Activated CD4-positive, CD25-positive, alpha-beta regulatory T cell treated with anti-CD3 and anti-CD28 coated beads, Interleukin-2, amount 50 U/mL, for 16 hours (primary cell): ENCODE results near the gene MTMR10.

Experiments
- DNase-seq: peaks from one replicate; pipeline ENCODE4 v3.0.0-alpha.2; 2020; ENCODE audit warnings: low read depth, low spot score

Gene MTMR10

DNA sequence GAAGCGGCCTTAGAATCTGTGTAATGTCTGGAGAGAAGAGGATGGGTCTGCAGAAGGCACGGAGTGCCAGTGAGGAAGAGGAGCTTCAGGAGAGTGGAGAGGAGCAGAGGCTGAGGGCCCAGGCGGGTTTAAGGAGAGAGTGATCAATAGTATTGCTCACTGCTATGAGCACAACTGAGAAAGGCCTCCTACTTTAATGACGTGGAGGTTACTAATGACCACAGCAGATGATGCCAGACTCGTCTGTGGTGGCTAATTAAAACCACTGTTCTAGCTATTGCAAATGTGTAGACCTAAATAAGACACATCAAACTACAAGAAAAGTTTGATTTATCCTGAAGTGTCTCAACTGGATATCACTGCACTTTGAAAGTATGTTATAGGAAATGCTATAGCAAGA lies 33.2 kb downstream of the MTMR10 start:
- DNase-seq, result no peak

DNA sequence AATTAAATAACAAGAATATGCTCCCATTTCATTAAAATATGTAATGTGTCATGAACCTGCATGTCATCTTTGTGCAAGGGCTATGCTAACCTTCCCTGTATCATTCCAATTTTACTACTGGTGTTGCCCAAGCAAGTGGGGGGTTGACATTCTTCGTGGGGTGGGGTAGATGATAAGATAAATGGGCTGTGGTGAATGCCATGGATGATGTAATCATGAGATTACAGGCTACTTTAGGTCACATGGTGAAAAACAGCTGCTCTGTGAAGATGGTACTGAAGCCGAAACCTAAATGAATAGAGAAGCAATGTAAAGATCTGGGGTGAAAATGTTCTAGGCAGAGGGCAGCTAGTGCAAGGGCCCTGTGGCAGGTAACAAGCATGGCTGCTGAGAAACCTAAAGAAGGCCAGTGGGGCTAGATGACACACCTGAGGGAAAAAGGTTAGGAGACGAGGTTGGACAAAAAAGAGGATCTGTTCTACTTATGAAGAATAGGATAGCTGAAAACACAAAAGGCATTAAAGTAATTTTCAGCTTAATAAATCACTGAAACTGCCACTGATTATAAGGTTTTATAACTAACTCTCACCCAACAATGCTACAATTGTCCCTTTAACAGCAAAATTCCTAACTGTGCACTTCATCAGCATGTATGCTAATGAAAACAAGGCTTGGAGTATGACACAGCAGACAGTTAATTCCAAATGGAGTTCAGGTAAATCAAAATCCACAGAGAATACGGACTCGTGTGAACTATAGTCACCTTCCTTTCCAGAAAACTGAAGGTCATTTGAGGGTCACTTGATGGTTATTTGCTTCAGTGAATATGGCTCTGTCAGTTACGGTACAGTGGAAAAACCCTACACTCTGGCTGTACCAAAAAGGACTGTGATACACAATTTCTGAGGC lies 35.0 kb downstream of the MTMR10 start:
- DNase-seq, result no peak

- DNase-seq, result no peak
Observed at GRCh38 chr15:30954674-30955073, 36.8 kb downstream of the MTMR10 start.

DNA sequence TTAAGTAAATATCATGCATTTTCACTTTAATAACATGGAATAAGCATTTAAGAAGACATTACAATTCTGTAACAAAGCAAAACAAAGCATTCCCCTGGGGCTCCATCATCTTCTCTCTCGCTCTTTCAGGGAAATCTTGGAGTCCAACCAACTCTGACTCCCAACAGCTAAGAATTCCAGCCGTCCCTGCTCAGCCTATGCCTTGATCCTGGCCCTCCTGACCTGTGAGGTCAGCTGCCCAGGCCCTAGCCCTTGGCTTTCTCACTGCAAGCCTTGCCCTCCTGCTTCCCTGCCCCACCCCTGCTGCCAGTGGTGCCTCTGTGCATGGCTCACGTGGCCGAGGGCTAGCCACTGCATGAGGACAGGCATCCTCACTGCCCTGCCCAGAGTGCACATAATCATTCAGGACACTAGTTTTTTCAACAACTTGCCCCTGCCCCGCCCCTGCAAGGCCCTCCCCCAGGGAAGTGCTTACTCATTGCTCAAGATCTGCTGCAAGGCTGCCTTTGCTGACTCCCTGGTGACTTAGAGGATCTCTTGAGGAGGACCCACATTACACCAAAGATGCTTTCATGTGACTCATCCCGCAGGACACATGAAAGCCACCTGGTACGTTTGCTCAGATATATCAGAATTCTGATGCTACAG lies 37.6 kb downstream of the MTMR10 start:
- DNase-seq, result no peak

GRCh38 chr15:30953183-30953582 lies 38.2 kb downstream of the MTMR10 start:
- no peak for DNase-seq

DNA sequence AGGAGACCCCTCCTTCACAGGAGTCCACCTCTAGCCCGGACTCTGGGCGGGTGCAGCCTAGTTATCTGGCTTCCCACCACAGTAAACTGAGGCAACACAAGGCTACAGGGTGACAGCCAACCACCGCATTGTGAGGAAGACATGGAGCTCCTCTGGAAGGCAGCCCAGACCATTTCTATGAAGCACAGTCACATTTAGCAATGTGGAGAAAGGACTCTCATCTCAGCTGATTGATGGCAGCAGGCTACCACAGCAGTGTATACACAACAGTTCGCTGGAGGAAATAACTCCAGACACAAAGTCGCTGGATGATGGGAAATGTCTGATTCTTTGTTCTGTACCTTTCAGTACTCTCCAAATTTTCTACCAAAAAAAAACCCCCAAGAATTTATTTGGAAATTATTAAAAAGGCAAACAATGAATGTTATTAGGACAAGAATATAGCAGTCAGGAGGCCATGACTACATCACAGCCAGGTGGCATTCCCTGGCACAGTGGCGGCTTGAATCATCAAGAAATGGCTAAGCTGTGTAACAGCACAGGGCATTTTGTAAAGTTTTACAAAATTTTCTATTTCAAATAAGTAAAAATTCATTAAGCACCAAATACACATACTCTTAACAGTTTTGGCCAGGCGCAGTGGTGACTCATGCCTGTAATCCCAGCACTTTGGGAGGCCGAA lies 47.6 kb downstream of the MTMR10 start:
- no peak for DNase-seq

DNA sequence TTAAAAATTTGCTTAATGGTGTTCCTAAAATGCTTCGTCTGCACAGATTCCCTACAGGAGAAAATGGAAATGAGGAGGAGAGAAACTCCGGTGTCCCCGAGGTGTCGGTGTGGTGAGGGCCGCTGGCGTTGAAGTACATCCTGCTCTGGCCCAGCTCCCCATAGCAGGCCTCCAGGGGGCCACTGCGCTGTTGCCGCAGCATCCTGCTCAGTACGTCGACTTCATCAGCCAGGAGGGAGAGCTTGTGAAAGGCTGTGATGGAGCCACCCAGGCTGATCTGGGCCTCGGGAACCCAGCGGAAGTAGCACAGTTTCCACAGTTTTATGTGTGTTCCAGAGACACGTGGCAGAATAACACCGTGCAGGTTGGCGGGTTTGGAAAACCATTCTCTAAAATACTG lies 49.9 kb downstream of the MTMR10 start:
- no peak for DNase-seq

DNA sequence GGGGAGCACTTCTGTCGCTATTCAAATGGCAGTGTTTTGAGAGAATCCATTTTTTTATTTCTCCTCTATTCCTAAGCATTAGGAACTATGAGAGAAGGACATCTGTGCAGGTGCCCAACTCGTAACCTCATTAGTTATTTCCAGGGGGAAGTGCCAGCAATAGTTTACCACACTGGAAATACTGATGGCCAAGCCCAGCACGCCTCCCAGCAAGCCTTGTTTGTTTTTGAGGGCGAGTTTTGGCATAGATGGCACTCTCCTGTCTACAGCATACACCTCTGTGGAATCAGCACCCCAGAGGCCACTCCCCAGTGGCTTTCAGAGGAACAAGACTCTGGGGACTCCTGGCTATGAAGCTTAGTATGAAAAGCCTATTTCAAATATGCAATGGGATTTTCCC lies 51.1 kb downstream of the MTMR10 start:
- DNase-seq, result no peak

GRCh38 chr15:30939161-30939560 lies 52.3 kb downstream of the MTMR10 start:
- no peak for DNase-seq

DNA sequence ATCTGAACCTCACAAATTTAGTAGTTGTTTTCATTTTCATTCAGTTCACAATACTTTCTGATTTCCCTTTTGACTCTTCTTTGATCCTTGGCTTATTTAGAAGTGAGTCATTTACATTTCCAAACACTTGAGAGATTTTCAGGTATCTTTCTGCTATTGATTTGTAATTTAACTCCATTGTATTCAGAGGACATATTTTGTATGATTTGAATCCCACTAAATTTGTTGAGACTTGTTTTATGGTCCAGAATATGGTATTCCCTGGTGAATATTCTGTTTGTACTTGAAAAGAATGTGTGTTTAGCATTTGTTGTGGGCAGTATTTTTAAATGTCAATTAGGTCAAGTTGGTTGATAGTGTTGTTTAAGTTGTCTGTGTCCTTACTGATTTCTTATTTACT lies 58.1 kb downstream of the MTMR10 start:
- DNase-seq, result no peak

GRCh38 chr15:30930422-30930821 lies 61.0 kb downstream of the MTMR10 start:
- no peak for DNase-seq

DNA sequence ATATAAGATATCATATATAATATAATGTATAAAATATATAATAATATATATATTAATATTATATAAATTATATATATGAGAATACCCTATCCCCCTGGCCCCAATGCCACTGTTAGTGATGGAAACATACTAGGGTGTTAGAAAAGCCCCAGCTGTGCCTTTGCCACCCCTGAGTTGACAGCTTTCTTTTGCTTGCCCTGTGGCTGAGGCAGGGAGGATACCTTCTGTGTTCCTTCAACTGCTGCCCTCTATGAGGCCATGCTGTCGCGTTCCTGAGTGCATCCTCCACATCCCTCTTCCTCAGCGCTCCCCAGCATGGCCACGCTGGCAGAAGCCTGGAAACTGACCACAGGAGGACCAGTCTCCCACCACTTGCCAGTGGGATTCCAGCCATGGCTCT lies 61.4 kb downstream of the MTMR10 start:
- no peak for DNase-seq

DNA sequence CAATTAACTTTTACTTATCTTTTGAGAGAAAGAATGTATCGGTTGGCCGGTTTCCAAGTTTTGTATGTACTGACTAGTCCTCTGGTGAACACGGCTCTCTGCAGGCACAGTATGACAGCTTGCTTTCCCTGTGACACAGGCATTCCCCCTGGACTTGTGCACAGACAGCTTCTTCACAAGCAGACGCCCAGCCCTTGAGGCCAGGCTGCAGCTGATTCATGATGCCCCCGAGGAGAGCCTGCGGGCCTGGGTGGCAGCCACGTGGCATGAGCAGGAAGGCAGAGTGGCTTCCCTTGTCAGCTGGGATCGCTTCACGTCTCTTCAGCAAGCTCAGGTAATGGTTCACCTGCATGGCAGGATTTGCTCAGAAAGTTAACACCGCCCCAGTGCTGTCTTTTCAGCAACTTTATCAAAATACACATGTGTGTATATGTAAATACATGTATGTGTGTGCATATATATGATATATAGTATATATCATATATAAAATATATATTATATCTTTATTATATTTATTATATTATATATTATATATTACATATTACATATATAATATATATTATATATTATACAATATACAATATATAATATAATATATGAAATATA lies 62.3 kb downstream of the MTMR10 start:
- DNase-seq, result no peak

DNA sequence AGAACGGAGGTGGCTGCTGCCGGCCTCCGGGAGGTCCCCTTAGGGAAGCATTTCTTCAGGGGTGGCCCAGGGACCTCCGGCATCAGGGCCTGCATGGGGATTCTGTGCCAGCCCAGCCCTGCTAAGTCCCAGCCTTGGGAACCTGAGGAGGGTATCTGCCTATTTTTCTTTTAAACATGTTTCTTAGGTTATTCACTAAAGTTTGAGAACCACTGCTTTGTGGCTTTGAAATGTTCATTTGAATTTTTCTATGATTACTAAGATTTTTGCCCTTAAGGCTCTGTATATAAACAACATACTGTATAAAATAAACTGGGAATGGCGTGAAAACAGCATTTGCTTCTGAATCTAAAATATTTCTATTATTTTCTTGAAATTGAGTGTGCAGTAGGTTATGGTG lies 63.4 kb downstream of the MTMR10 start:
- DNase-seq, result no peak

GRCh38 chr15:30927148-30927761 lies 64.2 kb downstream of the MTMR10 start:
- no peak for DNase-seq

GRCh38 chr15:30926161-30926560 lies 65.3 kb downstream of the MTMR10 start:
- no peak for DNase-seq

DNA sequence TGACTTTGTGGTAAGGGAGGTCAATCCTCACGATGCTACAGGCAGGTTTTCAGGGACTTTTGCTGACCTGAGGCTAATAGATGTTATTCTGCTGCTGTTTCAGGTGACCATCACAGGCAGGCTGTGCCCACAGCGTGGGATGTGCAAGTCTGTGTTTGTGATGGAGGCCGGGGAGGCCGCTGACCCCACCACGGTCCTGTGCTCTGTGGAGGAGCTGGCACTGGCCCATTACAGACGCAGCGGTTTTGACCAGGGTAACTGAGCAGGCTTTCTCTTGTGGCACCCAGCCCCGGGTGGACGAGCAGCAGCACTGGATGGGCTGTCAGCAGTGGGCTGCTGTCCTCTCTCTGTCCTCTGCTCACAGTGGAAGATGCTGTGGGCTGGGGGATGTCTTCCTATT lies 65.7 kb downstream of the MTMR10 start:
- no peak for DNase-seq

DNA sequence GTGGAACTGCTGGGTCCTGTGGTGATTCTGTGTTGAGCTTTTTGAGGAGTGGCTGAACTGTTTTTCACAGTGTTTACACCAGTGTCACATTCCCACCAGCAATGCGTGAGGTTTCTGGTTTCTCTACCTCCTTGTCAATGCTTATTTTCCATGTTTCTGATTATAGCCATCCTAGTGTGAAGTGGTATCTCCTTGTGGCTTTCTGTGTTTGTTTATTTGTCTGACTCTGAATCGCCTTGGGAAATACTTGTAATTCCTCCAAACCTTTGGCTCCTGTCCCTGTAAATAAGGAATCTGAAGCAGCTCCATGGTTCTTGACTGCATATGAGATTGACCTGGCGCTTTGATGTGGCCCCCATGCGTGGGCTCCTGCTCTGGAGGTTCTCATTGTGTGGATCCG lies 67.1 kb downstream of the MTMR10 start:
- DNase-seq, result no peak

DNA sequence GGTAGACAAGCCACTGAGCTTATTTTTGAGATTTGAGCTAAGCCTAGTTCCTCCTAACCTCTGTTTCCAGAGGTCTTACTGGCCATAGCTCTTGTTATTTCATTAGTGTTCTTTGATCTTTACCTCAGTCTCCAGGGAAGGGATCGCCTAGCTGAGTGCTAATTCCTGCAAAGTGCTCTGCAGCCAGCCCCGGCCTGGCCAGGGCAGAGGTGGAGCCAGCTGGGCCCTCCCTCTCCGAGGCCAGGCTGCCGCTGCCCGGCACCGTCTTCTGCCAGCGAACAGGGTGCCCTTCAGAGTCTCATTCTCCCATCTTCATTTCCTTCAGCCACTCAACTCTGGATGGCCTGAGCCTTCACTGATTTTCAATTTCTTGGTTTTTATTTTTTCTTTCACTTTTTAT lies 68.0 kb downstream of the MTMR10 start:
- no peak for DNase-seq

DNA sequence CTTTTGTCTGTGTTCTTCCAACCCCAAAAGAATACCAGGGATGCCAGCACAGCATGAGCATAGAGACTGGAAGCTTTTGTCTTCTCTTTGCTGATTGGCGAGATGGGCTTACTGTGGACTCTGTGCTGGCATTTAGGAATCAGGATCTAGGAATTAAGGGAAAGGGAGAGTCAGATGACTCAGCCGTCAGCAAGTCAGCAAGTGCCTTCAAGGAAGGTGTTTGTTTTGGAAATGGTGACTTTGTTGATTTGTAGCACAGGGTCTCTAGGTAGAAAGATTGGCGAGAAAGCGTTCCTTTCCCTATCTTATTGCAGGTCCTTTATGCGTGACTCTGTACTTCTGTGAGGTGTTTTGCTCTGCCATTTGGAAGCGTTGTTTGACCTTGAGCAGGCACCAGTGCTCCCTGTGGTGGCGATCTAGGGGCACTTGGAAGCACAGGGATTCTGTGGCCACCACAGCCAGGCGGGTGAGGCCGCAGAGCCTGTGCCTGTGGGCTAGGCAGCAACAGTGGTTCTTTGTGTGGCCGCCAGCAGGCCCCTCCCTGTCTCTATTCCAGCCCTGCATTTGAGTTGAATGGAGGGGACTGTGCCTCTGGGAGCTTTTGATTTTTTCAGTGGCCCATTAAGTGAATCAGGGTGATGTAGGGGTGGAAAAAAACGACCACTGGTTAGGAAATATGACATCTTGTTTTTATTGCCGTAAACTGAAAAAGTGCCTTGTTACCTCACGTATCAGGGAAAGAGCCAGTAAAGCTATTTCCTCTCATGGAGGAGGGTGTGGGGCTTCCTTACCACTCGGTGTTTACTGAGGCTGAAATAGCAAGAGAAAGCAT lies 68.7 kb downstream of the MTMR10 start:
- DNase-seq, result no peak
